ENCODE measurements around the gene ATRAID.

DNA sequence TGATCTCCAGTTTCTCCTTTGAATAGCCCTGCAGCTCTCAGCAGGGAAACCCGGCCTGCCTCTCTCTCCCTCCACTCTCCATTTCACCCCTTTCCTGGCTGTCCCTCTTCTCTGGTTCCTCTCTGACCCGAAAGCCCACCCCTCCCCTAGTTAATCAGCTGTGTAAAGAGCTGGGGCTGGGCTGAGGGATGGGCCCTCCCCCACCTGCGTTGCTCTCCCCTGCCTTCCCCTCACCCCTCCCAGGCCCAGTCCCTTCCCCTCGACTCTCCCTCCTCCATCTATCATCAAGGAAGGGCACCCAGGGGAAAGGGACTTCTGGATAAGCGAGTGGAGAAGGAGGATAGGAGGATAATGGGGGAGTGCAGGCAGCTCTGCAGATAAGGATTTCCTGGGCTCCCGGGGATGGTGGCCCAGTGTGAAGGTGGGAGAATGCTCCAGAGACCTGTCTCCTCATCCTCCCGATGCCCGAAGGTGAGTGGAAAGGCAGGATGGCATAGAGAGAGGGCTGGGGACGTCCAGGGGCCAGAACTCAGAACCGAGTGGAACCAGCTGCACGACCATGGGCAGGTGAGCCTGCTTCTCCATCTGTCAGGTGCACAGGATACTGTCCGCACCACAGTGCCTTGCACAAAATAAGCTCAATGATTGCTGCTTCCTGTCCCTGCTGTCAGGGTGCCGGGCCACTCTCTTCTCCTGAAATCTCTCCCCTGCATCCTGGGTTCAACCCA, 39.0 kb downstream of the ATRAID start:
- TF ChIP-seq, protein P1, sequence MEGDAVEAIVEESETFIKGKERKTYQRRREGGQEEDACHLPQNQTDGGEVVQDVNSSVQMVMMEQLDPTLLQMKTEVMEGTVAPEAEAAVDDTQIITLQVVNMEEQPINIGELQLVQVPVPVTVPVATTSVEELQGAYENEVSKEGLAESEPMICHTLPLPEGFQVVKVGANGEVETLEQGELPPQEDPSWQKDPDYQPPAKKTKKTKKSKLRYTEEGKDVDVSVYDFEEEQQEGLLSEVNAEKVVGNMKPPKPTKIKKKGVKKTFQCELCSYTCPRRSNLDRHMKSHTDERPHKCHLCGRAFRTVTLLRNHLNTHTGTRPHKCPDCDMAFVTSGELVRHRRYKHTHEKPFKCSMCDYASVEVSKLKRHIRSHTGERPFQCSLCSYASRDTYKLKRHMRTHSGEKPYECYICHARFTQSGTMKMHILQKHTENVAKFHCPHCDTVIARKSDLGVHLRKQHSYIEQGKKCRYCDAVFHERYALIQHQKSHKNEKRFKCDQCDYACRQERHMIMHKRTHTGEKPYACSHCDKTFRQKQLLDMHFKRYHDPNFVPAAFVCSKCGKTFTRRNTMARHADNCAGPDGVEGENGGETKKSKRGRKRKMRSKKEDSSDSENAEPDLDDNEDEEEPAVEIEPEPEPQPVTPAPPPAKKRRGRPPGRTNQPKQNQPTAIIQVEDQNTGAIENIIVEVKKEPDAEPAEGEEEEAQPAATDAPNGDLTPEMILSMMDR (IDR thresholded peaks at IDR 0.05) = no peak
- no peak for TF ChIP-seq POLR2A (IDR thresholded peaks at IDR 0.05)
